ENCODE data around the gene NXPH2.
"Not testable (repeated sequence)": the region's sequence is repeated elsewhere in the genome, so short reads cannot be mapped to it uniquely, and the experiment has no call there.

The NXPH2 gene

DNA sequence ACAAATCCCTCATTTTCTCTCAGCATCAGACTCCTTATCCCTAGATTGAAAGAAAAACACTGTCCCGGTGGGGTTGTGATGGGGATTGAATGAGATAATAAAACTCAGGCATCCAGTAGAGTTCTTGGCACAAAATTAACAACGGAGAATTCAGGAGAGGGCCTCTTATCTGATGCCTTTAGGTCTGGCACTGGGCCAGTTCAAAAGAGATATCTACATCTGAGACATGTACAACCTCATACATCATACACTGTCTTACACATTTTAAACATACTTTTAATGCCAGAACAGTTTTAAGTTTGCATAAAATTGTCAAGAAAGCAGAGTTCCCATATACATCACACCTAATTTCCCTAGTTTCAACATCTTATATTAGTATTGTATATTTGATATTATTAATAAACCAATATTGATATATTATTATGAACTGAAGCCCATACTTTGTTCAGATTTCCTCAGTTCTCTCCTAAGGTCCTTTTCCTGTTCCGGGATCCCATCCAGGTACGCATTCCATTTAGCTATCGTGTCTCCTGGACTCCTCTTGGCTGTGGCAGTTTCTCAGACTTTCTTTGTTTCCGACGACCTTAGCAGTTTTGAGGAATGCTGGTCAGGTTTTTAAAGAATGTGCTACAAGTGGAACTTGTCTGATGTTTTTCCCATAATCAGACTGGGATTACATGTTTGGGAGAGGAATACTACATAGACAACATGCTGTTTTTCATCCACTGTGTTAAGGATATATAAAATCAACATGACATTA lies 27.8 kb downstream of the NXPH2 start:
- Histone ChIP-seq H3K27me3 (ENCODE audit: control insufficient read depth, insufficient read depth, low read length) (no peaks in the 10 kb centered on the region), H3K27ac (ENCODE audit: low read length) (no peak overlapping the region), H3K4me3 (ENCODE audit: low read length) (no peak overlapping the region), H3K36me3 (ENCODE audit: control insufficient read depth, low read depth, low read length) (no peaks in the 10 kb centered on the region), H3K9ac (ENCODE audit: low read length) (no peak overlapping the region), H3K4me1 (ENCODE audit: control insufficient read depth, low read depth, low read length) (peaks cover 17% of the 10 kb centered on the region), H3K9me3 (ENCODE audit: control insufficient read depth, low read depth, low read length) (no peaks in the 10 kb centered on the region)

DNA sequence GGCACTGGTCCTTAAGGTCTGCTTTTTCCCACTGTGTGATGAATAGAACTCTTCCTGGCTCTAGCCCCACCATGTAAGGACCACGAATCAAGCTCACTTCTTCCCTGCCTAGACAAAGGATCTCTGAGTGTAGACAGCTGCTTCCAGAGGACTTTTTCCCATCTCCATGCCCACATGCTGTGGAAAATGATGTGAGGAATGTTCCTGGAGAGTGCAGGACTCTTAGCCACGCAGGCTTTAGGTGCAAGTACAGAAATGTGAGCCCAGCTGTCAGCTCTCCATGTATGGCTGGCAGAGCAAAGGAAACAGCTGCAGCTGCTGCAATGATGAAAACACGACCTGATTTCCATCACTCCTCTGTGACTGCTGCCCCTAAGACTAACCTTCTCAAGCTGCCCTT lies 35.5 kb downstream of the NXPH2 start:
- no peaks in the 10 kb centered on the region for H3K9me3 ChIP-seq (ENCODE audit: control insufficient read depth, low read depth, low read length)
- H3K4me1 ChIP-seq (ENCODE audit: control insufficient read depth, low read depth, low read length), result no peaks in the 10 kb centered on the region
- no peak overlapping the region for H3K4me3 ChIP-seq (ENCODE audit: low read length)
- no peaks in the 10 kb centered on the region for H3K36me3 ChIP-seq (ENCODE audit: control insufficient read depth, low read depth, low read length)
- no peak overlapping the region for H3K27ac ChIP-seq (ENCODE audit: low read length)
- H3K27me3 ChIP-seq (ENCODE audit: control insufficient read depth, insufficient read depth, low read length), result no peaks in the 10 kb centered on the region
- no peak overlapping the region for H3K9ac ChIP-seq (ENCODE audit: low read length)

DNA sequence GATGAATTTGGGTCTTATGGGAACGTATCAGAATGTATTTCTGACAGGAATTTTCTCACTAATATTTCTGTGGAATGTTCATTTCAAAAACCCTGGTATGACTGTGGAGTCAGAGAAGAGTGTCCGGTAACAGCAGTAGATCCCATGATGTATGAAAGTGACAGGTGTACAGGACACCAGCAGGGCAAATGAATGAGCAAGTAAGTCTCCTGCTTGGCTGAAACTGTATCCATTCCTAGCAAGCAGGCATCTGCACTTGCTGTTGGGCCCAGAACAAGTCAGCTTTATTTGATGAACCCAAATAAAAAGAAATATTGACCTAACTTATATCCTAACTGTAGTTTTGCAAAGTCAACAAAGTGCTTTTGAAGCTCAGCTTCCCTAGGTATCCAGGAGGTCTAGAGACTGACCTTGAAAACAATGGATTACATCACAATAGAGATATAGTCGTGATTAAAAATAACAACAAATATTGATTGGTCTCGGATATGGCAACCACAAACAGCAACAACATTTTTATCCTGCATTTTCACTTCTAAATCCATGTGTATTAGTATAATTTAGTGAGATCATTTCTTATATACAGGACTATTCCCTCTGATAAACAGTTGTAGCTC lies 37.6 kb downstream of the NXPH2 start:
- H3K36me3 ChIP-seq (ENCODE audit: control insufficient read depth, low read depth, low read length), result no peaks in the 10 kb centered on the region
- H3K27me3 ChIP-seq (ENCODE audit: control insufficient read depth, insufficient read depth, low read length), result no peaks in the 10 kb centered on the region
- no peak overlapping the region for H3K4me3 ChIP-seq (ENCODE audit: low read length)
- H3K9me3 ChIP-seq (ENCODE audit: control insufficient read depth, low read depth, low read length), result peaks cover 1% of the 10 kb centered on the region
- H3K27ac ChIP-seq (ENCODE audit: low read length), result no peak overlapping the region
- no peak overlapping the region for H3K9ac ChIP-seq (ENCODE audit: low read length)
- H3K4me1 ChIP-seq (ENCODE audit: control insufficient read depth, low read depth, low read length), result no peaks in the 10 kb centered on the region

DNA sequence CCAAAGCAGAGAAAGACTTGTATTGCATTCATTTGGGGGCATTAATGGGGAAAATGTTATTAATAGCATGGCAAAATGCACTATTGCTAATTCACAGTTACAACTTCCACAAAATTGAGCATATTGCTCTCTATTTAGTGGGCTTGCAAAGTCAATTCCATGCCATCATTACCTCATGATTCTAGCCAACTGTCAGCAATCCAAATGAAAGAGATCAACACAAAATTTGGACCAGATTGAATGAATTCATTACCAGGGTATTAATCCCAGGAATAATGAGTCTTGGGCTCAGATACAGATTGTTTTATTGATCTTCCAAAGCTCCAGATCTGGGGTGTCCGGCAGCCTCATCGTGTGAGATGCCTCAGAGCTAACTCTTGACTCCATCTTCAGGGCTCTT lies 38.3 kb downstream of the NXPH2 start:
- no peak overlapping the region for H3K27ac ChIP-seq (ENCODE audit: low read length)
- H3K36me3 ChIP-seq (ENCODE audit: control insufficient read depth, low read depth, low read length), result no peaks in the 10 kb centered on the region
- no peaks in the 10 kb centered on the region for H3K4me1 ChIP-seq (ENCODE audit: control insufficient read depth, low read depth, low read length)
- peaks cover 8% of the 10 kb centered on the region for H3K9me3 ChIP-seq (ENCODE audit: control insufficient read depth, low read depth, low read length)
- H3K27me3 ChIP-seq (ENCODE audit: control insufficient read depth, insufficient read depth, low read length), result no peaks in the 10 kb centered on the region
- no peak overlapping the region for H3K4me3 ChIP-seq (ENCODE audit: low read length)
- no peak overlapping the region for H3K9ac ChIP-seq (ENCODE audit: low read length)

DNA sequence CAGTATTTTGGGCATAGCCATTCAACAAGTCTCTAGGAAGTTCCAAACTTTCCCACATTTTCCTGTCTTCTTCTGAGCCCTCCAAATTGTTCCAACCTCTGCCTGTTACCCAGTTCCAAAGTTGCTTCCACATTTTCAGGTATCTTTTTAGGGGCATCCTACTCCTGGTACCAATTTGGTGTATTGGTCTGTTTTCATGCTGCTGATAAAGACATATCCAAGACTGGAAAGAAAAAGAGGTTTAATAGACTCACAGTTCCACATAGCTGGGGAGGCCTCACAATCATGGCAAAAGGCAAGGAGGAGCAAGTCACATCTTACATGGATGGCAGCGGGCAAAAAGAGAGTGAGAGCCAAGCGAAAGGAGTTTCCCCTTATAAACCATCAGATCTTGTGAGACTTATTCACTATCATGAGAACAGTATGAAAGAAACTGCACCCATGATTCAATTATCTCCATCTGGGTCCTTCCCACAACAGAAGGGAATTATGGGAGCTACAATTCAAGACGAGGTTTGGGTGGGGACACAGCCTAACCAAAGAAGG lies 43.1 kb downstream of the NXPH2 start:
- H3K9ac ChIP-seq (ENCODE audit: low read length); H3K27ac ChIP-seq (ENCODE audit: low read length); H3K27me3 ChIP-seq (ENCODE audit: control insufficient read depth, insufficient read depth, low read length); H3K4me3 ChIP-seq (ENCODE audit: low read length); H3K4me1 ChIP-seq (ENCODE audit: control insufficient read depth, low read depth, low read length); H3K36me3 ChIP-seq (ENCODE audit: control insufficient read depth, low read depth, low read length): not testable (repeated sequence)
- peaks cover 20% of the 10 kb centered on the region for H3K9me3 ChIP-seq (ENCODE audit: control insufficient read depth, low read depth, low read length)

DNA sequence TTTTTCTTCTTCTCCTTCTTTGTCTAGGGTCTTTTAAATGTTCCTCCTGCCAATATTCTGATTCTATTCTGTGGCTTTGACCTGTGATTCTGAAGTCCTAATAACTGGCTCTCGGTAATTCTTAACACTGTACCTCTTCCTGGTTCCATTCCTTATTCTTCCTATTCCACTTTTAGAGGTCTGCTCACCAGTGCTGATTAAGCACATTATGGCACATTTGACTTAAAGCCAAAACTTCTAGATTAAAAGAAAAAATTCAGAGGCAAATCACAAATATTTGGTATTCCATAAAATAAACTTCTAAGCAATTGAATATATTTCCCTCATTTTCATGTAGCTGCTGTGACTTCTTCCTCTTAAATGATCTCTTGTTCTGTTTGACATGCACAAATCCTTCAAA lies 47.5 kb downstream of the NXPH2 start:
- Histone ChIP-seq H3K27me3 (ENCODE audit: control insufficient read depth, insufficient read depth, low read length) (no peaks in the 10 kb centered on the region), H3K9me3 (ENCODE audit: control insufficient read depth, low read depth, low read length) (peaks cover 20% of the 10 kb centered on the region), H3K36me3 (ENCODE audit: control insufficient read depth, low read depth, low read length) (no peaks in the 10 kb centered on the region), H3K9ac (ENCODE audit: low read length) (no peak overlapping the region), H3K4me1 (ENCODE audit: control insufficient read depth, low read depth, low read length) (no peaks in the 10 kb centered on the region), H3K4me3 (ENCODE audit: low read length) (no peak overlapping the region), H3K27ac (ENCODE audit: low read length) (no peak overlapping the region)

DNA sequence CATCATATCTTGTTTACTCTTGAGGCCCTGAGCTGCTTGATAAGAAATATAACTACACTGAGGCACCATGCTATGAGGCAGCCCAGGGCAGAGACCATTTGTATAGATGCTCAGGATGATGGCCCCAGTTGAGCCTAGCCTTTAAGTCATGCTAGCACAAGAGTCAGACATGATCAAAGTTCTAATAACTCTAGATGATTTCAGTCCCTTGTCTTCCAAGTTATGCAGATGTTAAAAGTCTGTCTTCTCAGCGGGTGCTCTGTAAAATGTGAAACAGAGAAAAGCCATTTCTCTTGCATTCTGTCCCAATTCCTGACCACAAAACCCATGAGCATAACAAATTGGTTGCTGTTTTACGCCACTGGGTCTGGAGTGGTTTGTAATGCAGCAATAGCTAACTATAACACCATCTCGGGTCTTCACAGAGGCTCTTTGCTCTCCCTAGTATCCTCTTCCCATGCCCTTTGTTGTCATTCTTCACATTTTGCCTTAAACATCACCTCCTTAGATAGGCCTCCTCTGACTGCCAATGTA lies 49.6 kb downstream of the NXPH2 start:
- H3K4me3 ChIP-seq (ENCODE audit: low read length), result no peak overlapping the region
- no peaks in the 10 kb centered on the region for H3K9me3 ChIP-seq (ENCODE audit: control insufficient read depth, low read depth, low read length)
- peaks cover 6% of the 10 kb centered on the region for H3K4me1 ChIP-seq (ENCODE audit: control insufficient read depth, low read depth, low read length)
- H3K27ac ChIP-seq (ENCODE audit: low read length), result no peak overlapping the region
- no peaks in the 10 kb centered on the region for H3K36me3 ChIP-seq (ENCODE audit: control insufficient read depth, low read depth, low read length)
- H3K27me3 ChIP-seq (ENCODE audit: control insufficient read depth, insufficient read depth, low read length), result no peaks in the 10 kb centered on the region
- H3K9ac ChIP-seq (ENCODE audit: low read length), result no peak overlapping the region

DNA sequence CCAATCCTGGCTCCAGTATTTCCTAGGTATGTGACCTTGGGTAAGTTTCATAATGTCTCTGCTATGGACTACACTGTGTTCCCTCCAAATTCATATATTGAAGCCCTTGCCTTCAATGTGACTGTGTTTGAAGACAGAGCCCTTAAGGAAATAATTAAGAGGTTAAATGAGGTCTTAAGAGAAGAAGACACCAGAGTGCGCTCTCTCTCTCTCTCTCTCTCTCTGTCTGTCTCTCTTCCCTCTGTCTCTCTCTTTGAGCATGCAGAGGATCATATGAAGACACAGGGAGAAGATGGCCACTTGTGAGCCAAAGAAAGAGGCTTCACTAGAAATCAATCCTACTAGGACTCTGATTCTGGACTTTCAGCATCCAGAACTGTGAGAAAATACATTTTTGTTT lies 52.2 kb downstream of the NXPH2 start:
- H3K27ac ChIP-seq (ENCODE audit: low read length), result no peak overlapping the region
- H3K27me3 ChIP-seq (ENCODE audit: control insufficient read depth, insufficient read depth, low read length), result no peaks in the 10 kb centered on the region
- H3K9me3 ChIP-seq (ENCODE audit: control insufficient read depth, low read depth, low read length), result no peaks in the 10 kb centered on the region
- no peaks in the 10 kb centered on the region for H3K36me3 ChIP-seq (ENCODE audit: control insufficient read depth, low read depth, low read length)
- H3K9ac ChIP-seq (ENCODE audit: low read length), result no peak overlapping the region
- peaks cover 16% of the 10 kb centered on the region for H3K4me1 ChIP-seq (ENCODE audit: control insufficient read depth, low read depth, low read length)
- no peak overlapping the region for H3K4me3 ChIP-seq (ENCODE audit: low read length)

DNA sequence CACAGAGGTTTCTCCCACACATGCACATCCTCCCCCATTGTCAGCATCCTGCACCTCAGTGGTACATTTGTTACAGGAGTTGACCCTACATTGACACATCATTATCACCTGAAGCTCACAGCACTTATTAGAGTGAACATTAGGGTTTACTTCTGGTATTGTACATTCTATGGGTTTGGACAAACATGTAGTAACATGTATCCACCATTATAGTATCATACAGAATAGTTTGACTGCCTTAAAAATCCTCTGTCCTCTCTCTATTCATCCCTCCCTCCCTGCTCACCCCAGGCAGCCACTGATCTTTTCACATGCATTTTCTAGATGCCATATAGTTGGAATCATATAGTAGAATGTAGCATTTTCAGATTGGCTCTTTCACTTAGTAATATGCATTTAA lies 53.5 kb downstream of the NXPH2 start:
- Histone ChIP-seq H3K36me3 (ENCODE audit: control insufficient read depth, low read depth, low read length) (no peaks in the 10 kb centered on the region), H3K27ac (ENCODE audit: low read length) (no peak overlapping the region), H3K4me1 (ENCODE audit: control insufficient read depth, low read depth, low read length) (peaks cover 16% of the 10 kb centered on the region), H3K27me3 (ENCODE audit: control insufficient read depth, insufficient read depth, low read length) (no peaks in the 10 kb centered on the region), H3K9me3 (ENCODE audit: control insufficient read depth, low read depth, low read length) (no peaks in the 10 kb centered on the region), H3K4me3 (ENCODE audit: low read length) (no peak overlapping the region), H3K9ac (ENCODE audit: low read length) (no peak overlapping the region)

DNA sequence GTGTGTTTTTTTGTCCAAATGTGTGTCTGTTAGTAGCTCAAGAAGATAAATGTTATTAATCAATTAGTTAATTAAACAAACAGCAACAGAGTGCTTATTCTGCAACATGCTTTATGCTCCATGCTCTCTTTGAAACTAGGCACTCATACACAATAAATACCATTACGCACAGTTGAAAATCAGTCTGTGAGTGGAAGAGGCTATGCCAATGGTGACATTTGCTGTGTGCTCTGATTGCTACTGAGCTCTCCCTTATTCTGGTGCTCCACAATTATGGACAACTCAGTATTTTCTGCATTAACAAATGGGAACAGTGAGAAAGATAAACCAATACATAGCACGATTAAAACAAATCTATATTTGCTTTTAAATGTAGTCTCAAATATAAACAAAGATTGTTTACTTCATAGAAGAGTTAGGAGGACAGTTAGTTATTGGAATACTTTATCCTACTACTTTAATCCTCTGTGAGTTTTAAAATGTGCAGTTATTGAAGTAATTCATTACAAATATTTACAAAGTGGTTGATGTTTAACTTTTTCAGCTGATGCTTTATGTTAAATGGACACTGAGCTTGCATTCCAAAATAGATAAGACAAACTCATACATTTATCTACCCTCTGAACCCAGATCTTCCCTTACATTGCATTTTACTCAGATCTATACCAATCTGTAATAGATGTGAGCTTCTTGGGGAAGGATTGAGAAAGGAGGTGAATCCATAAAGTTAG lies 55.3 kb downstream of the NXPH2 start:
- H3K36me3 ChIP-seq (ENCODE audit: control insufficient read depth, low read depth, low read length), result no peaks in the 10 kb centered on the region
- H3K9ac ChIP-seq (ENCODE audit: low read length), result no peak overlapping the region
- no peak overlapping the region for H3K27ac ChIP-seq (ENCODE audit: low read length)
- peaks cover 16% of the 10 kb centered on the region for H3K4me1 ChIP-seq (ENCODE audit: control insufficient read depth, low read depth, low read length)
- H3K27me3 ChIP-seq (ENCODE audit: control insufficient read depth, insufficient read depth, low read length), result no peaks in the 10 kb centered on the region
- H3K9me3 ChIP-seq (ENCODE audit: control insufficient read depth, low read depth, low read length), result no peaks in the 10 kb centered on the region
- H3K4me3 ChIP-seq (ENCODE audit: low read length), result no peak overlapping the region

DNA sequence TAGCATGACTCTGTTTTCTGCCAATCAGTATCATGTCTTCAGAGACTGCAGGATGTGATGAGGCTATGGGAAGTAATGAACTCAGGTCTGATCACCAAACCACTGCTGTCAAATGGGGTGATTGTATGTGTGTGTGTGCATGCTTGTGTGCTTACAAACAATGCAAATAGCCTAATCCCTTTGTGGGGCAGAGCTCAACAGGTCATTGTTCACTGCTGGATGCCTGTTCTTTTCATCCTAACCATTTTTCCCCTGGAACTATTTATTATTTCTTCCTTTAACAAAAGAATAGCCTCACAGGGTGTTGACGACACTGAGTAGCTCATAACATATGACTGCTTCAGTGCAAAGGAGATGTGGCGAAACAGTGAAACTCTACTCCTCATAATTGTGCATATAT lies 55.9 kb downstream of the NXPH2 start:
- Histone ChIP-seq H3K27ac (ENCODE audit: low read length) (no peak overlapping the region), H3K36me3 (ENCODE audit: control insufficient read depth, low read depth, low read length) (no peaks in the 10 kb centered on the region), H3K4me1 (ENCODE audit: control insufficient read depth, low read depth, low read length) (peaks cover 16% of the 10 kb centered on the region), H3K9me3 (ENCODE audit: control insufficient read depth, low read depth, low read length) (no peaks in the 10 kb centered on the region), H3K4me3 (ENCODE audit: low read length) (no peak overlapping the region), H3K9ac (ENCODE audit: low read length) (no peak overlapping the region), H3K27me3 (ENCODE audit: control insufficient read depth, insufficient read depth, low read length) (no peaks in the 10 kb centered on the region)
